ENCODE data around the gene PLD2. TPM values are rescaled to one million over a fixed set of nuclear protein-coding genes. Genes with fewer than 3 reads are reported as not detected.

The PLD2 gene
- total RNA-seq, 1 donor from 2014 or later: 61.4 TPM

DNA sequence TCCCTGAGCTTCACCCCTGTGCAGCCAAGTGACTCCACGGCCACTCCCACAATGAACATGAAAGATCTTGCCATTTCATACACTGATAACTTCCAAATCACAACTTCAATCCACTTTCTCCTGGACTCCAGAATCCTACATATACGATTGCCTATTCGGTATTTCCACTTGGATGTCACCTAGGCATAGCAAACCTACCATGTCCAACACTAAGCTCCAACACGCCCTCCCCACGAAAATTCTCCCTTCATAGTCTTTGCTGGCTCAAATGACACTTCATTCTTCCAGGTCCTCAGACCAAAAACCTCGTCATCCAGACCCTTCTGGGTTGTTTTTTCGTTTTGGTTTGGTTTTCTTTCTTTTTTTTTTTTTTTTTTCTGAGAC is 16.3 kb upstream of the PLD2 start:
- peaks cover 12% of the 10 kb centered on the region for H3K4me1 Mint-ChIP-seq (ENCODE audit: low read depth, unreplicated experiment)
- no peaks in the 10 kb centered on the region for H3K36me3 Mint-ChIP-seq (ENCODE audit: unreplicated experiment)
- peaks cover 10% of the 10 kb centered on the region for H3K27me3 Mint-ChIP-seq (ENCODE audit: unreplicated experiment)
- peak overlapping the region; percentile 91 for H3K4me3 Mint-ChIP-seq (ENCODE audit: unreplicated experiment)
- H3K9me3 Mint-ChIP-seq (ENCODE audit: unreplicated experiment): peaks cover 7% of the 10 kb centered on the region
- no peak for TF ChIP-seq CTCF (IDR thresholded peaks at IDR 0.05; ENCODE audit: partially characterized antibody, unreplicated experiment)
- DNase-seq: no peak
- peak overlapping the region; percentile 90 for H3K27ac Mint-ChIP-seq (ENCODE audit: unreplicated experiment)

GRCh38 chr17:4795168-4795567 is 11.8 kb upstream of the PLD2 start:
- no peak for DNase-seq
- Mint-ChIP-seq H3K4me3 (ENCODE audit: unreplicated experiment) (peak overlapping the region; percentile 42), H3K4me1 (ENCODE audit: low read depth, unreplicated experiment) (peaks cover 4% of the 10 kb centered on the region), H3K36me3 (ENCODE audit: unreplicated experiment) (no peaks in the 10 kb centered on the region), H3K27ac (ENCODE audit: unreplicated experiment) (no peak overlapping the region), H3K9me3 (ENCODE audit: unreplicated experiment) (peaks cover 10% of the 10 kb centered on the region), H3K27me3 (ENCODE audit: unreplicated experiment) (peaks cover 5% of the 10 kb centered on the region)
- TF ChIP-seq CTCF (IDR thresholded peaks at IDR 0.05; ENCODE audit: partially characterized antibody, unreplicated experiment): no peak

- Mint-ChIP-seq H3K27me3 (ENCODE audit: unreplicated experiment) (peaks cover 8% of the 10 kb centered on the region), H3K4me3 (ENCODE audit: unreplicated experiment) (peak overlapping the region; percentile 100), H3K4me1 (ENCODE audit: low read depth, unreplicated experiment) (peaks cover 3% of the 10 kb centered on the region), H3K27ac (ENCODE audit: unreplicated experiment) (peak overlapping the region; percentile 96), H3K9me3 (ENCODE audit: unreplicated experiment) (peaks cover 8% of the 10 kb centered on the region), H3K36me3 (ENCODE audit: unreplicated experiment) (no peaks in the 10 kb centered on the region)
- peak; percentile 69 for DNase-seq
- no peak for TF ChIP-seq CTCF (IDR thresholded peaks at IDR 0.05; ENCODE audit: partially characterized antibody, unreplicated experiment)
These were observed 10.4 kb upstream of the PLD2 start for GRCh38 chr17:4796552-4796920.

- TF ChIP-seq CTCF (IDR thresholded peaks at IDR 0.05; ENCODE audit: partially characterized antibody, unreplicated experiment): no peak
- Mint-ChIP-seq H3K36me3 (ENCODE audit: unreplicated experiment) (no peaks in the 10 kb centered on the region), H3K27me3 (ENCODE audit: unreplicated experiment) (peaks cover 7% of the 10 kb centered on the region), H3K9me3 (ENCODE audit: unreplicated experiment) (peaks cover 9% of the 10 kb centered on the region), H3K4me3 (ENCODE audit: unreplicated experiment) (no peak overlapping the region), H3K27ac (ENCODE audit: unreplicated experiment) (no peak overlapping the region), H3K4me1 (ENCODE audit: low read depth, unreplicated experiment) (peaks cover 3% of the 10 kb centered on the region)
- no peak for DNase-seq
These were observed 6.3 kb upstream of the PLD2 start for GRCh38 chr17:4800462-4801196.

DNA sequence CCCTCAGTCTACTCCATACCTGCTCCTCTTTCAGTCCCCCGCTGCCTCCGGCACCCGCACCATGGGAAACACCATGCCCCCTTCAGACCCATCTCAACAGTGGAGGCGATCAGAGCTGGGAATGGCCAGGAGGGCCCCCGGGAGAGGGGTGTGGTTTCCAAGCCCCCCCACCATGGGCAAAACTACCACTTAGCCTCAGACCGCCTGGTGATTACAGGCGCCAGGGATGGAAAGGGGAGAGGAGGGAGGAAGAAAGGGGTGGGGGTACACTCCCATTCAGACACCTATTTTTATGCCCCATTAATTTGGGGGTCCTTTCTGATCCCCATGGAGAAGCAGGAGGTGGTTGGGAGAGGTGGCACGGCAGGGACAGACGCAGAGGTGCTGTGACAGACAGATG is 4.7 kb upstream of the PLD2 start, which contains the start of gene C17orf114:
TSS of gene C17orf114 (minus strand) at position 101 of the 400 bp plus-strand sequence.
- H3K4me1 Mint-ChIP-seq (ENCODE audit: low read depth, unreplicated experiment): peaks cover 3% of the 10 kb centered on the region
- peaks cover 7% of the 10 kb centered on the region for H3K9me3 Mint-ChIP-seq (ENCODE audit: unreplicated experiment)
- H3K27me3 Mint-ChIP-seq (ENCODE audit: unreplicated experiment): peaks cover 12% of the 10 kb centered on the region
- DNase-seq: no peak
- no peak within 1 kb of the TSS for H3K4me3 Mint-ChIP-seq (ENCODE audit: unreplicated experiment)
- H3K27ac Mint-ChIP-seq (ENCODE audit: unreplicated experiment): no peak within 1 kb of the TSS
- no peak for TF ChIP-seq CTCF (IDR thresholded peaks at IDR 0.05; ENCODE audit: partially characterized antibody, unreplicated experiment)
- H3K36me3 Mint-ChIP-seq (ENCODE audit: unreplicated experiment): no peaks in the 10 kb centered on the region
